Sciatic nerve (tissue), 2 donors: Measurements from ENCODE around the gene CXCL1. TPM values are rescaled to one million over a fixed set of nuclear protein-coding genes. Genes with fewer than 3 reads are reported as not detected.

Source experiments
- ATAC-seq: fragments of 200-7000 bp; cut with Tn5 transposase; one replicate; pipeline ENCODE4 v1.9.1; 2020; ENCODE audit warnings: mild to moderate bottlenecking, moderate library complexity
- DNase-seq: peaks from one replicate; pipeline ENCODE4 v3.0.0-alpha.2; 2020; ENCODE audit warnings: low spot score
- intact Hi-C: fragments of 100-400 bp; cut with DNase I; formaldehyde crosslinking; loops from one replicate; pipeline ENCODE4 v1.14.2; 2022
- total RNA-seq: library from RNA; stranded (reverse); fragmentation: NEBNext Ultra II Directional; extraction: Animal tissue kit (Norgen Biotek cat#: 25700); gene quantifications from one replicate; pipeline ENCODE4 v1.2.1, GENCODE V29; 2021
- donor health status: DM: no; HTN: no; CAD: no.
- donor health status: DM: no; HTN: no; CAD: no.

Gene CXCL1
- total RNA-seq, result 11.6 TPM

DNA sequence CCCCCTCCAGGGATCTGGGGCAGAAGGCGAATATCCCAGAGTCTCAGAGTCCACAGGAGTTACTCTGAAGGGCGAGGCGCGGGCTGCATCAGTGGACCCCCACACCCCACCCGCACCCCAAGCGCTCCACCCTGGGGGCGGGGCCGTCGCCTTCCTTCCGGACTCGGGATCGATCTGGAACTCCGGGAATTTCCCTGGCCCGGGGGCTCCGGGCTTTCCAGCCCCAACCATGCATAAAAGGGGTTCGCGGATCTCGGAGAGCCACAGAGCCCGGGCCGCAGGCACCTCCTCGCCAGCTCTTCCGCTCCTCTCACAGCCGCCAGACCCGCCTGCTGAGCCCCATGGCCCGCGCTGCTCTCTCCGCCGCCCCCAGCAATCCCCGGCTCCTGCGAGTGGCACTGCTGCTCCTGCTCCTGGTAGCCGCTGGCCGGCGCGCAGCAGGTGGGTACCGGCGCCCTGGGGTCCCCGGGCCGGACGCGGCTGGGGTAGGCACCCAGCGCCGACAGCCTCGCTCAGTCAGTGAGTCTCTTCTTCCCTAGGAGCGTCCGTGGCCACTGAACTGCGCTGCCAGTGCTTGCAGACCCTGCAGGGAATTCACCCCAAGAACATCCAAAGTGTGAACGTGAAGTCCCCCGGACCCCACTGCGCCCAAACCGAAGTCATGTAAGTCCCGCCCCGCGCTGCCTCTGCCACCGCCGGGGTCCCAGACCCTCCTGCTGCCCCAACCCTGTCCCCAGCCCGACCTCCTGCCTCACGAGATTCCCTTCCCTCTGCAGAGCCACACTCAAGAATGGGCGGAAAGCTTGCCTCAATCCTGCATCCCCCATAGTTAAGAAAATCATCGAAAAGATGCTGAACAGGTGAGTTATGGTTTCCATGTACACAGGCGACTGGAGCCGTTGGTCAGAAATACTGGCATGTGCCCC, at the start of gene CXCL1:
CXCL1 (plus strand) TSS at position 264 of the 926 bp plus-strand sequence; CDS start at position 342, 78 bp downstream.
- DNase-seq (peak; percentile 72), ATAC-seq (peak; percentile 75)
- intact Hi-C loops, result no loop called here

DNA sequence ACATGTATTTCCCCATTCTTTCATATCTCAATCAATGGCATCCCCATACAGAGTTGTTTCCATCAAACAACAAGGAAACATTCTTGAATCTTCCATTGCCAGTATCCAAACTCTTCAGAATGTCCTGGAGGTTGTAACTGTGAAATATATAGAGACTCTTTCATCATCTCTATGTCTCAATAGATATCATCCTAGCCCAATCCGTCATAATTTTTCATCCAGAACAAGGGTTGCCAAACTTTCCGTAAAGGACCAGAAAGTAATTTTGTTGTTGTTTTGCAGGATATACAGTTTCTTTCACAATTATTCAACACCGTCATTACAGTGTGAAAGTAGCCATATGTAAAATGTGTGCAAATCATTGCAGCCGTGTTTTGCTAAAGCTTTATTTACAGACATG, 47.9 kb upstream of the CXCL1 start:
- ATAC-seq (no peak), DNase-seq (no peak)
- intact Hi-C loops, result no loop called here

DNA sequence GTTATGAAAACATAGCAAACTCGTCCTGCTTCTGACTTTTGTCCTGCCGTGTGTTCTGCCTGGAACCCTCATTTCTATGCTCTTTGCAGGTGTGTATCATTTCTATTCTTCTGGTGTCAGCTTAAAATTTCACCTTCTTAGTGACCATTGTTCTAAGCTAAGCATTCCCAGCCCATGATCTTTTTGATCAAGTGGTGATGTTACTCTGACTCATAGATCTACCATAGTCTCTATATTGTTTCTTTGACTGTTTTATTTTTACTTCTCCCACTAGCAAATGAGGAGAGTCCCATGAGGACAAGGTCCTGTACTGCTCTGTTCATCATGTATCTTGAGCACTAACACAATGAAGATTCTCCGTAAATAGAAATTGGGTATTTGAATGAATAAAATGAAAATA, 46.8 kb upstream of the CXCL1 start:
- no peak for ATAC-seq
- DNase-seq, result no peak
- intact Hi-C loops, result no loop called here

DNA sequence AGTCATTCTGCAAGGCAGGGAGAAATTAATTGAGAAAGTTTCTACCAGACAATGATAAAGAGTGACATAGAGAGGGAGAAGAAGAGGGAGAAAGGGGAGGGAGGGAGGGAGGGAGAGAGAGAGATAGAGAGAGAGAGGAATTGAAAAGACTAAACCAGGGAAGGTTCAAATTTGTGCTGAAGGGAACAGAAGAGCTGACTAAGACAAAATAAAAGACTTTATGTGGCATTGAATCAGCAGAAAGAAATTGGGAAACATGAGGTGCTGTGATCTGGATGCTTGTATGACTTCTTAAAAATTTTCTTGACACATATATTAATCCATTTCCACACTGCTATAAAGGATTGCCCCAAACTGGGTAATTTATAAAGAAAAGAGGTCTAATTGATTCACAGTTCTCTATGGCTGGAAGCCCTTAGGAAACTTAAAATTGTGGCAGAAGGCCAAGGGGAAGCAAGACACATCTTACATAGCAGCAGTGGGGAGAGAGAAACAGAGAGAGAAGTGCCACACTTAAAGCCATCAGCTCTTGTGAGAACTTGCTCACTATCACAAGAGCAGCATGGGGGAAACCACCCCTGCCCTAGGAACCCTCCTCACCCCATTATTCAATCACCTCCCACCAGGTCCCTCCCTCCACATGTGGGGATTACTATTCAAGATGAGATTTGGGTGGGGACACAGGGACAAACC, 46.2 kb upstream of the CXCL1 start:
- intact Hi-C loops, result no loop called here
- peak; percentile 13 for ATAC-seq
- no peak for DNase-seq

DNA sequence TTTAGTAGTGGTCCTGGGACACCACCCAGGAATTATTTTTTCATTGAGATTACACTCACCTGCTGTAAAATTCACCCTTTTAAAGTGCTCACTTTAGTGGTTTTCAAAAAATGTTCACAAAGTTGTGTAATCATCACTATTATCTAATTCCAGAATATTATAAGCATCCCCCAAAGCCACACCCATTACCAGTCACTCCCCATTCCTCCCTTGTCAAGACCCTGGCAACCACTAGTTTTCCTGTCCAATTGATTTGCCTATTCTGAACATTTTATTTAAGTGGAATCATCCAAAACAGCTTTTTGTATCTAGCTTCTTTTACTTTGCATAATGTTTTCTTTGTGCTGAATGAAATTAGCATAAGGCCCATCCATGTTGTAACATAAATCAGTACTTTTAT, 45.4 kb upstream of the CXCL1 start:
- DNase-seq, result no peak
- intact Hi-C loops, result no loop called here
- ATAC-seq, result no peak

DNA sequence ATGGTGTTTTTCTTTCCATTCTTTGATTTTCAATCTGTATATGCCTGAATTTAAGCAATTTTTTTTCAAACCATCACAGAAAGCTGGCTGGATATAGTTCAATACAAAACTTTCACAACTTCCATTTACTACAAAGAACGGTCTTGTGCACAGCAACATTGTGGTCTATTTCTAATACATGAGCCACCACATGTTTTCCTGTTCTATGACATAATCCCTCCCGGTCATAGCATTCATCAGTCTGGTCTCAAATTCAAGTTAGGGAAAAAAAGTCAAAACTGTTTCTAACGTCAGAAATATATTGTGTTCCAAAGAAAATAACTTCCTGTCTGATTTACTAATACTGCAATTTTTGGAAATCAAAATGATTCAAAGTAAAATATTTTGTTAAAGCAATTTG, 40.2 kb upstream of the CXCL1 start:
- DNase-seq, result no peak
- intact Hi-C loops, result no loop called here
- ATAC-seq, result peak; percentile 78

DNA sequence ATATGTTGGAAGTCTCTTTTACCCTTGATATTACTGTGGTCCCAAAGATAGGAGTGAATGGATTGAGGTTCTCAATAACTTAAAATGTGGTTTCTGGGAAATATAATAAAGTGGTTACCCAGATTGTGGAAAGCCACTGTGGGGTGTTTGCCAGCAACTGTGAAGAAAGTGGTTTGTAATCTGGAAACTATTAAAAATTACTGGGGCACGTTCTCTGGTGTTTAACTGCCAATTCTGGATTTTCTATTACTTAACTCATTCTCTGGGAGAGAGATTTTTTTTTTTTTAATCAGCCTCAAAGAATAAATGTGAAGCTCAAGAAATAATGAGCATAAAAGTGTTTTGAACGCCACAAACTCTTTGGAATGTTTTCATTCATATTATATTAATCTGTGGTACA, 37.6 kb upstream of the CXCL1 start:
- peak; percentile 58 for ATAC-seq
- intact Hi-C loops, result no loop called here

DNA sequence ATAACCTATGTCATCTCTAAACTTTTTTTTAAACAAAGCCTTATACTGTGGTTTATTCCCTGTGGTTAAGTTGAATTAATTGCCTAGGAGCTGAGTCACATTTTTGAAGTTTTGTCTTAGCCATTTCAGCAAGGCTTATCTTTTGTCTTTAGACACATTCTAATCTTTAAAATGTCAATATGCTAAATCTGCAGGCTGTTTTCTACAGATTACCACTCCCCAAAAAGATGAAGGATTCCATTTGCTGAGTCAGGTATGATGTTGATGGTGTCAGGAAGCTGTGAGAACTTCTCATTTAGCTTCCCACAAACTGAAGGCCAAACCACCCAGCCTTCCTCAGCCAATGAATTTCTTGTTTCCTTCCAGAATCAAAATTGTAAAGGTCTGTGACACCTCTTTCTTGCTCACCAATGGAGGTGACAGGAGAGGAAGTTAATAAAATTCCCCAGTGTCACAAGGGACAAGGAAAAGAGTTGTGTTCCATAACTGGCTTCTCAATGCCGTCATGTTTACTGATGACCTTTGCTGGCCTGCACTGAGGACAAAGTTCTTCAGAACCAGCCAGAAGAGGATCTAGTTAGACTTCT, 36.4 kb upstream of the CXCL1 start:
- intact Hi-C loops, result no loop called here
- no peak for ATAC-seq
- DNase-seq, result no peak

More for the DNA sequence above, 37.6 kb upstream of the CXCL1 start:
- no peak for DNase-seq

DNA sequence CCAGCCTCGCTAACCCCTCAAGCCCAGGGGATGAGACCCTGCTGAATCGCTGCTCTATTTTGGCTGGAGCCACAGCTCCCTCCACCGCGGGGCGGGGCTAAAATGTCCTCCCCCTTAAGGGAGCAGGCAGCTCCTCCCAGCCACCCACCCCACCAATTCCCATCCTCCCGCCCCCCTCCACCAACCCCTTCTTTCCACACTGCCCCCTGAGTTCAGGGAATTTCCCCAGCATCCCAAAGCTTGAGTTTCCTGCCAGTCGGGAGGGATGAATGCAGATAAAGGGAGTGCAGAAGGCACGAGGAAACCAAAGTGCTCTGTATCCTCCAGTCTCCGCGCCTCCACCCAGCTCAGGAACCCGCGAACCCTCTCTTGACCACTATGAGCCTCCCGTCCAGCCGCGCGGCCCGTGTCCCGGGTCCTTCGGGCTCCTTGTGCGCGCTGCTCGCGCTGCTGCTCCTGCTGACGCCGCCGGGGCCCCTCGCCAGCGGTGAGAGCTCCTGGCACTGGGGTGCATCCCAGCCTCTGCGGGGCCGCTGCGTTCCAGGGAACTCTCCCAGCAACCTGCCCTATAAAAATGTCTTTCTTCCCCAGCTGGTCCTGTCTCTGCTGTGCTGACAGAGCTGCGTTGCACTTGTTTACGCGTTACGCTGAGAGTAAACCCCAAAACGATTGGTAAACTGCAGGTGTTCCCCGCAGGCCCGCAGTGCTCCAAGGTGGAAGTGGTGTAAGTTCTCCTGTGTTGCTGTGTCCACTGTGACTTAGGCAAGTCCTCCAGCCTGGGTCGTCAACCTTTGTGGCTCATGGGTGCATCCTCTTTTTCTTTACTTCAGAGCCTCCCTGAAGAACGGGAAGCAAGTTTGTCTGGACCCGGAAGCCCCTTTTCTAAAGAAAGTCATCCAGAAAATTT, 32.6 kb upstream of the CXCL1 start, which contains the start of gene CXCL6:
CXCL6 (plus strand) TSS at position 306 of the 907 bp plus-strand sequence; CDS start at position 379, 73 bp downstream.
- intact Hi-C loops, result loop anchor here (5.0 kb wide), 1 partner anchor 824 kb away; no protein-coding TSS in a partner anchor

DNA sequence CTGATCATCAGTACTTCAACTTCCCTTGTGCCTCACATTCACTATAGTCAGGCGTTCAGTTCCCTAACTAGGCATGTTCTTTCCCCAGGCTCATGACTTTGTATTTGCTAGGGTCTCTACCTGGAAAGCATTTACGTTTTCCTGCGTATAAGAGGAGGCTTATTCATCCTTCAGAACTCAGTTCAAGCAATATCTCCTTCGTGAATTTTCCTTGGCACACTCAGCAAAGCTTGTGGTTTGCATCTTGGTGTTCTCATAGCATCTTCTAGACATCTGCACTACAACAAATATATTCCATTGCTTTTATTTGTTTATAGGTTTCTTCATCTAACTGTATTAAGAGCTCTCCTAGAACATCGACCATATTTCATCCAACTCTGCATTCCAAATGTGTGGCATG, 30.1 kb upstream of the CXCL1 start:
- no peak for ATAC-seq
- intact Hi-C loops, result loop anchor here (5.0 kb wide), 1 partner anchor 827 kb away; no protein-coding TSS in a partner anchor
- no peak for DNase-seq

More for the DNA sequence above, 32.6 kb upstream of the CXCL1 start, which contains the start of gene CXCL6:
- ATAC-seq, result peak; percentile 84
- peak; percentile 67 for DNase-seq

DNA sequence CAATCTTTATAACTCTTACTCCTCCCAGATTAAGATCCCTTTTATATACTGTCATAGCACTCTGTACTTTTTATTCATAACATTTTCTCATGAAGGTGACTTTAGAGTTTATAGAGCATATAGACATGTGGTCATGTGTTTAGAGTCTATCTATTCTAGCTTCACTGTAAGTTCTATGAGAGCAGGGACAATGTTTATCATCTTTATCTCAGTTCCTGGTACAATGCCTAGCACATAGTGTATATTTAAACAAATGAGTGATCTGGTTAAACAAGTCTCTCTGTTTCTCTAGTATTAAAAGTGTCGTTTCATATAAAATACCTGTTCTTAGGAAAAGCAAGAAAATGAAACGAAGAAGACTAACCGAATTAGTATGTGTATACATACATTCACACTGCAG, 29.5 kb upstream of the CXCL1 start:
- ATAC-seq (no peak), DNase-seq (no peak)
- intact Hi-C loops, result loop anchor here (5.0 kb wide), 1 partner anchor 827 kb away; no protein-coding TSS in a partner anchor

DNA sequence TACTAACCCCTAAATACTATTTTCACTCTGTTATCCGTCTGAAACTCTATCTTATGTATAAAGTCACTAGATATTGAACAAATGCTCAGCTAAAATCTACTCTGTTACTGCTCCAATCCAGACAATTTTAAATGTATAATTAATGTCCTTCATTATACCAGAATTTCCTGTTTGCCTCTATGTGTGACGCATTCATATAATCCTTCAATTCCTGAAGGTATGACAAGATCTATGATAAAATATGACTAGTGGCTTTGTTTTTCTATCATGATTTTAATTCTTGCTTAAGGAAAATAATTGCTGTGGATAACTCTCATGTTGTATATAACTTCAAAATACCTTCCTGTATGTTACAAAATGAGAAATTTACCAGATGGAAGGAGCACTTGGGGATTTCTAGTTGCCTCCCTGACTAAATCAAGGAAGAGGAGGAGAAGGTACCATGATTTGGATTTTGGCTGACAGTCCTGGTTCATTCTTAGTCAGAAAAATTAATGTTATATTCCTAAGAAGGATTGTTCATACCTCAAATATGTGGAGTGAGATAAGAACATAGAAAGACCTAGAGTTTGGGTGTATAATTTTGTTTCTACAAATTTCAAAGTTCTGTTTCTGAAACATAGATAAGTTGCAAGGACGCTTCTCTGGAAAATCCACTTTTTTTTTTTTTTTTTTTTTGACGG, 27.8 kb upstream of the CXCL1 start:
- no peak for DNase-seq
- intact Hi-C loops, result no loop called here
- ATAC-seq, result no peak

DNA sequence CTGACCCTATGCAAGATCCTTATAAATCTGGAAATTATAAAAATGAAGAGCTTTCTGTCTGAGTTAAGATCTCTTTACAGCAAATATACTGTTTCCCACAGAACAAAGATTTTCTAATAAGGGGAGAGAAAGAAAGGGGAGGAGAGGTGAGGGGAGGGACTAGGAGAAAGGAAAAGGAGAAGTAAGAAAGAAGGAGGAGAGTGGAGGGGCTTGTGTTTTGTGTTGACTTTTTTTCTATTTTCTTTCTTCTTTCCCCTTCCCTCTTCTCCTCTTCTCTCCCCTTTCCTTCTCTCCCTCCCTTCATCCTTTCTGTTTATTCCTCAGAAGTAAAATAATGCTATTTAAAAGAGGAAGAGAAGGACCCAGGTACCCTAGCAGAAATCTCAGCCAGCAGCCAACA, 26.5 kb upstream of the CXCL1 start:
- ATAC-seq (no peak), DNase-seq (no peak)
- intact Hi-C loops, result no loop called here

DNA sequence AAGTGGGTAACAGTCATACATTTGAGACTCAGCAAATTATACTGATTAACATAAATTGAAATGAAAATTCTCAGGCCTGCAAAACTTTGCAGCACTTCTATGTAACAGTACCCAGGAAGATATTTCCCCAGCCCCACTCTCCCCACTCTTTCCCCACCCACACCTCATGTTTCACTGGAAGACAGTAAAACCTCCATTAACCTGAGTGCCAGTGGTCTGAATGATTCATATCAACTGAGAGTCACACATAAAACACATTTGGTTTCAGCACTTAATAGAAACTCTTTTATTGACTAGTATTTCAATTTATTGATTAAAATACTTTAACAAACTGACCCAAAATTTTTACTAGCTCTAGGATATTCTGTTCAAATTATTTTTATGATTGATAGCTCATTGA, 25.8 kb upstream of the CXCL1 start:
- DNase-seq (no peak), ATAC-seq (no peak)
- intact Hi-C loops, result no loop called here

DNA sequence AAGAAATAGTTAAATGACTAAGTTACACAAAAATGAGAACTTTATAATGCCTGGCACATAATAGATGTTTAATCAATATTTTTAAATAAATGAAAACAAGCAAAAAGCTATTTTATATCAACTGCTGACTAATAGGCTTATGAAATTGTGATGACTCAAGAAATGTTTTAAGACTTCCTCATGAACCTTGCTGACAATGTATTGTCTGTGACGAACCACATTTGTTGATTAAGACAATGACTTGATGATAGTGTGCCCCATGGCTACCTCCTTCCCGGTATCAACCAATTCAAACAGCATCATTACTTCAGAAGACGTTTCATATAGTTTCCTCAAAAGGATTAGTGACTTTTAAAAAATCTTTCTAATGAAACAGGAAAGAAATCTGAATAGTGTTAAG, 24.8 kb upstream of the CXCL1 start:
- ATAC-seq, result no peak
- intact Hi-C loops, result no loop called here
- DNase-seq, result no peak

DNA sequence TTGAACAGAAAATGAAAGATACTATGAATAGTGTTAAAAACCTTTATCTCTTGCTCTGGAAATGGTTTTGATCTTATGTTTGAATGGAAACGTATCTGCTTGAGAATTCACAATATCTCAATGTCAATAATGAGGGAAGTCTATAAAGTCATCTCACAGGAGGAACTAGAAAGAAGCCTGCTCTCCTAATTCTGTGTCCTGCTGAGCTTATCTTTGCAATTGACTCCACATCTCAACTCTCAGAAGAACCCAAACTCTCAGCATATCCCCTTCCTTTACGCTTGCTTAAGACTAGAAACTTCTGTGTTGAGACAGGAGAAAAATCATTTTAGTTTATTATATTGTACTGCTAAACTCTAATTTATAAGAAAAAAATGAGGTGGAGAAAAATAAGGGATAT, 24.4 kb upstream of the CXCL1 start:
- intact Hi-C loops, result no loop called here
- DNase-seq, result no peak
- no peak for ATAC-seq

DNA sequence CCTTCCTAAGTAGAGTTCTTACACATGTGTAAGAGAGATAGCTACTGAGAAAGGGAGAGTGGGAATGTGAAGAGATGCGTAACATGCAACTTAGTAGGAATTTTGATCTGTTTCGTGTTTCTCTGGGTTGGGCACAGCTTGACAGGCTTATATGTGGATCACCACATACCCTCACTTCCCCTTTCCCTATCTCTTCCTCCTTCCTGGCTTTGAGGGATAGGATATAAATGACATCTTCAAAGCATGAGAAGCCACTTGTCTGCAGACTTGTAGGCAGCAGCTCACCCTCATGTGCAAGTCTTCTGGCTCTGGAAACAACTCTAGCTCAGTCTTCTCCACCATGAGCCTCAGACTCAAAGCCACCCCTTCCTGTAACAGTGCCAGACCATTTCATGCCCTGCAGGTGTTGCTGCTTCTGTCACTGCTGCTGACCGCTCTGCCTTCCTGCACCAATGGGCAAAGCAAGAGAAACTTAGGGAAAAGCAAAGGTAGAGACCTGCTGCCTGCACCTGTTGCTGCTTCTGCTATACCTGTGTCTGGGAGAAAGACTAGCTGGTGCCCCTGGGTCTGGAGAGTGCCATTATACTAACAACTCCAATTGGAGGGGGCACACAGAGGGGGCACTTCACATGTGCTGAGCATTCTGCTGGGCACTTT, 21.5 kb upstream of the CXCL1 start:
- intact Hi-C loops, result no loop called here
- DNase-seq, result no peak
- ATAC-seq, result no peak
